Measurements from ENCODE around the gene TAS2R38.
A peak's percentile ranks its signal among the peaks of the same experiment; 100 is the strongest.

Gene TAS2R38

GRCh38 chr7:141975806-141976523 is 2.4 kb upstream of the TAS2R38 start:
- peak; percentile 88 for DNase-seq (ENCODE audit: low spot score)

GRCh38 chr7:141974831-141975230 is 1.3 kb upstream of the TAS2R38 start:
- DNase-seq (ENCODE audit: low spot score) = no peak

GRCh38 chr7:141960687-141961422 is 12.7 kb downstream of the TAS2R38 start:
- DNase-seq (ENCODE audit: low spot score) = no peak

- no peak for DNase-seq (ENCODE audit: low spot score)
These were observed 17.5 kb downstream of the TAS2R38 start for GRCh38 chr7:141956084-141956483.

GRCh38 chr7:141954334-141954733 is 19.2 kb downstream of the TAS2R38 start:
- peak; percentile 38 for DNase-seq (ENCODE audit: low spot score)

- no peak for DNase-seq (ENCODE audit: low spot score)
These were observed 21.1 kb downstream of the TAS2R38 start for GRCh38 chr7:141952461-141952860.

GRCh38 chr7:141950806-141951205 is 22.8 kb downstream of the TAS2R38 start:
- no peak for DNase-seq (ENCODE audit: low spot score)

- DNase-seq (ENCODE audit: low spot score) = no peak
These were observed 23.7 kb downstream of the TAS2R38 start for GRCh38 chr7:141949911-141950310.

GRCh38 chr7:141949451-141949850 is 24.1 kb downstream of the TAS2R38 start:
- DNase-seq (ENCODE audit: low spot score) = no peak

- no peak for DNase-seq (ENCODE audit: low spot score)
These were observed 24.6 kb downstream of the TAS2R38 start for GRCh38 chr7:141949021-141949420.

GRCh38 chr7:141946796-141947195 is 26.8 kb downstream of the TAS2R38 start, which contains the start of gene CLEC5A:
CLEC5A (minus strand) TSS chr7:141946974; CDS start chr7:141946292, 682 bp downstream.
- no peak for DNase-seq (ENCODE audit: low spot score)

GRCh38 chr7:141945356-141945755 is 28.2 kb downstream of the TAS2R38 start:
- no peak for DNase-seq (ENCODE audit: low spot score)

- no peak for DNase-seq (ENCODE audit: low spot score)
These were observed 28.8 kb downstream of the TAS2R38 start for GRCh38 chr7:141944811-141945210.

GRCh38 chr7:141943846-141944245 is 29.7 kb downstream of the TAS2R38 start:
- DNase-seq (ENCODE audit: low spot score) = no peak

GRCh38 chr7:141941075-141941474 is 32.5 kb downstream of the TAS2R38 start:
- DNase-seq (ENCODE audit: low spot score) = no peak

GRCh38 chr7:141930211-141930610 is 43.4 kb downstream of the TAS2R38 start:
- no peak for DNase-seq (ENCODE audit: low spot score)

- no peak for DNase-seq (ENCODE audit: low spot score)
These were observed 44.8 kb downstream of the TAS2R38 start for GRCh38 chr7:141928845-141929195.

- DNase-seq (ENCODE audit: low spot score) = no peak
These were observed 45.3 kb downstream of the TAS2R38 start for GRCh38 chr7:141928146-141928844.

Data from iPS-NIHi11 (cell line).